Right lobe of liver (tissue), 6 donors: Measurements from ENCODE around the gene ZNF438. TPM values are rescaled to one million over a fixed set of nuclear protein-coding genes. Genes with fewer than 3 reads are reported as not detected.
A peak's percentile ranks its signal among the peaks of the same experiment; 100 is the strongest.

Source experiments
- ATAC-seq, 4 donors: fragments of 200-7000 bp; cut with Tn5 transposase; one replicate each; pipeline ENCODE4 v1.9.1; 2020; ENCODE audit warnings: mild to moderate bottlenecking in 4 of 4, moderate library complexity in 4 of 4
- DNase-seq, 3 donors: peaks; one replicate each; pipeline ENCODE4 v3.0.0-alpha.2; 2020
- H3K27ac ChIP-seq, 3 donors: fragments of 200-600 bp; one replicate each; pipeline ENCODE4 v1.8.0; 2022
- H3K27me3 ChIP-seq, 2 donors: fragments of 200-600 bp; one replicate each; pipeline ENCODE4 v1.8.0; 2022
- H3K36me3 ChIP-seq, 4 donors: fragments of 200-600 bp; sonication (generic) in 1 of 4; one replicate each; pipeline versions ENCODE4 v1.5.1 to v1.8.0; 2017 to 2022; ENCODE audit warnings: control low read depth in 1 of 4
- H3K4me1 ChIP-seq, 4 donors: fragments of 200-600 bp; sonication (generic) in 1 of 4; one replicate each; pipeline versions ENCODE4 v1.5.1 to v1.8.0; 2017 to 2022; ENCODE audit warnings: control low read depth in 1 of 4
- H3K4me3 ChIP-seq, 3 donors: fragments of 200-600 bp; one replicate each; pipeline ENCODE4 v1.8.0; 2022
- H3K9me3 ChIP-seq, 4 donors: fragments of 200-600 bp; sonication (generic) in 1 of 4; one replicate each; pipeline versions ENCODE4 v1.5.1 to v1.8.0; 2017 to 2022; ENCODE audit warnings: control low read depth in 1 of 4
- CTCF ChIP-seq, 4 donors: fragments of 200-600 bp in 3 of 4; fragments of 450-650 bp in 1 of 4; IDR thresholded peaks; one replicate each; pipeline versions ENCODE4 v1.5.1 to v1.8.0; 2016 to 2022; ENCODE audit warnings: antibody characterized with exemption in 4 of 4, mild to moderate bottlenecking in 2 of 4
- POLR2A ChIP-seq: fragments of 450-650 bp; IDR thresholded peaks from one replicate; pipeline ENCODE4 v1.6.1; 2017; ENCODE audit warnings: antibody characterized with exemption, mild to moderate bottlenecking
- WGBS: methylation state at CpG from one replicate; pipeline ENCODE4 v1.1.6; 2018; ENCODE audit warnings: low coverage, low lambda C conversion rate; ENCODE audit not compliant: insufficient coverage; ENCODE audit errors: missing lambda C conversion rate; 5-methylcytosine and 5-hydroxymethylcytosine counted together
- intact Hi-C, 2 donors: fragments of 100-400 bp; cut with DNase I; formaldehyde crosslinking; loops; one replicate each; pipeline versions ENCODE4 v1.11.2 to v1.14.1; 2022
- total RNA-seq, 6 experiments: library from RNA; depleted of rRNA in 2 of 6; stranded (reverse); fragments of >200 nt in 2 of 6; fragmentation: NEBNext Ultra II Directional in 3 of 6; extraction: Animal tissue kit (Norgen Biotek cat#: 25700) in 3 of 6; gene quantifications; one replicate each; pipeline versions ENCODE4 v1.1.0 to v1.2.4, GENCODE V29; 2016 to 2023
- donor health status: DM: no; HTN: yes; CAD: no.
- donor health status: DM: no; HTN: no; CAD: no.
- donor health status: DM: no; HTN: no; CAD: no.
- donor health status: DM: no; HTN: yes; CAD: no.
- donor health status: DM: no; HTN: yes; CAD: no.

ZNF438 gene
- total RNA-seq, 6 experiments from 2014 or later = 2.5 to 5.2 (median 3.3) TPM

DNA sequence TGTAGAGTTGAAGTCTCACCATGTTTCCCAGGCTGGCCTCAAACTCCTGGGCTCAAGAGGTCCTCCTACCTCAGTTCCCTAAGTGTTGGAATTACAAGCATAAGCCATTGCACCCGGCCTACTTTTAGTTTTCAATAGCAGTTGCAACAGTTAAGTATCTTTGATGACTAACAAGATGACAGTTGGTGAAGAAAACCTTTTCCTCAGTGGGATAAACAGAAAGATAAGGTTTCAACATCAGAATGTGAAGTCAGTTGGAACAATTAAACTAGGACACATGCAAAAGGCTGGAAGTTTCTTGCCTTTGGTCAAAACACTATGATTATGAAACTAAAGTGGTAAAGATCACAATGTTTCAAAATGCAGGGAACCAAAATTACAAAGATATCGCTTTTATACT, 169.2 kb downstream of the ZNF438 start:
- H3K27ac ChIP-seq = no peak overlapping the region
- intact Hi-C loops = no loop called here

GRCh38 chr10:30861976-30862375, 169.7 kb downstream of the ZNF438 start:
- Histone ChIP-seq H3K27me3 (no peaks in the 10 kb centered on the region), H3K27ac (no peak overlapping the region), H3K4me3 (no peak overlapping the region), H3K9me3 (no peaks in the 10 kb centered on the region), H3K36me3 (no peaks in the 10 kb centered on the region), H3K4me1 (no peaks in the 10 kb centered on the region)
- DNase-seq = no peak
- 56% methylated on average over 3 of the region's 3 CpGs for WGBS
- intact Hi-C loops = no loop called here
- ATAC-seq = no peak
- no peak for TF ChIP-seq POLR2A

More for the DNA sequence above, 169.2 kb downstream of the ZNF438 start:
- TF ChIP-seq CTCF (IDR thresholded peaks at IDR 0.05) (no peak), POLR2A (no peak)
- Histone ChIP-seq H3K36me3 (no peaks in the 10 kb centered on the region), H3K4me1 (no peaks in the 10 kb centered on the region), H3K27me3 (no peaks in the 10 kb centered on the region), H3K4me3 (no peak overlapping the region), H3K9me3 (no peaks in the 10 kb centered on the region)
- ATAC-seq = no peak
- 68% methylated on average over 2 of the region's 2 CpGs for WGBS
- DNase-seq = no peak

GRCh38 chr10:30861221-30861620, 170.4 kb downstream of the ZNF438 start:
- Histone ChIP-seq H3K27ac (no peak overlapping the region), H3K36me3 (no peaks in the 10 kb centered on the region), H3K4me1 (no peaks in the 10 kb centered on the region), H3K9me3 (no peaks in the 10 kb centered on the region), H3K27me3 (no peaks in the 10 kb centered on the region), H3K4me3 (no peak overlapping the region)
- 58% methylated on average over 1 of the region's 1 CpG for WGBS
- ATAC-seq (no peak), DNase-seq (no peak)
- intact Hi-C loops = no loop called here
- no peak for TF ChIP-seq CTCF (IDR thresholded peaks at IDR 0.05)
- TF ChIP-seq POLR2A = no peak

- intact Hi-C loops = no loop called here
- H3K9me3 ChIP-seq = no peaks in the 10 kb centered on the region
- H3K27ac ChIP-seq = no peak overlapping the region
- H3K4me3 ChIP-seq = no peak overlapping the region
- no peak for DNase-seq
- peak; percentile 47 to 86 (median 74) for ATAC-seq
- 90% methylated on average over 2 of the region's 2 CpGs for WGBS
- no peaks in the 10 kb centered on the region for H3K4me1 ChIP-seq
- no peaks in the 10 kb centered on the region for H3K27me3 ChIP-seq
- TF ChIP-seq CTCF (IDR thresholded peaks at IDR 0.05) (no peak), POLR2A (no peak)
- H3K36me3 ChIP-seq = no peaks in the 10 kb centered on the region
Measured at GRCh38 chr10:30858499-30858898, 173.2 kb downstream of the ZNF438 start.

DNA sequence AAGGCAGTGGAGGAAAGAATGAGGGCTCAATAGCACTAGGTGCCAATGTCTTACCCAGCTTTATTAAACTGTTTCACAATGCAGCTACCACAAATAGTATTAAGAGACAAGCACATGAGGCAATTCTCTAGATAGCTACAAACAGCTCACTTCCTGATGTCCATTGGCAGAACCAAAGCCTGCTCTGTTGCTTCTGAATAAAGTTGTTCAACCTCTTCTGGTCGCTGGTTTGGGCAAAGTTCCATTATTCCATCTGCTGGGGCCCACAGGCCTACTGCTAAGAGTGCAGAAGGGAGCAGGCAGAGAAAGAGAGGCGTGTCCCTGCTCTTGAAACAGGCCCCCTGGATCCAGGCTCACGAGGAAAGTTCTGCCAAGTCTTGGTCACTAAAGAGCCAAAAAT, 173.9 kb downstream of the ZNF438 start:
- DNase-seq (no peak), ATAC-seq (peak; percentile 28 to 59 (median 38))
- H3K4me1 ChIP-seq = no peaks in the 10 kb centered on the region
- no peak for TF ChIP-seq CTCF (IDR thresholded peaks at IDR 0.05)
- TF ChIP-seq POLR2A = no peak
- H3K27ac ChIP-seq = peak overlapping the region in 1 of 3 donors; percentile 9
- no peaks in the 10 kb centered on the region for H3K36me3 ChIP-seq
- intact Hi-C loops = no loop called here
- H3K4me3 ChIP-seq = no peak overlapping the region
- no peaks in the 10 kb centered on the region for H3K9me3 ChIP-seq
- H3K27me3 ChIP-seq = no peaks in the 10 kb centered on the region
- WGBS = 56% methylated on average over 3 of the region's 3 CpGs
